Esophagus (tissue), 2 donors: ENCODE results near the gene MAGEC1. TPM values are rescaled to one million over a fixed set of nuclear protein-coding genes. Genes with fewer than 3 reads are reported as not detected.

Experiments used
- polyA plus RNA-seq, 2 donors: library from polyadenylated mRNA; stranded (reverse); fragments of 200-250 nt; gene quantifications; one replicate each; pipeline ENCODE4 v1.2.3, GENCODE V29; 2013
- donor health status: healthy with polysubstance abuse.
- donor health status: Bipolar disorder and iron deficiency.

Gene MAGEC1
- polyA plus RNA-seq, 2 donors = not detected

Other genes starting within 250 kb of the MAGEC1 start
- gene SPANXD, start 205.2 kb upstream of the MAGEC1 start, polyA plus RNA-seq = not detected
- gene MAGEC3, start 65.6 kb upstream of the MAGEC1 start, polyA plus RNA-seq = not detected